K562 (cell line): ENCODE data around the gene BMP6. TPM values are rescaled to one million over a fixed set of nuclear protein-coding genes. Genes with fewer than 3 reads are reported as not detected.

Experiments
- ATAC-seq: fragments of 200-7000 bp; cut with Tn5 transposase; 3 replicates; pipeline ENCODE4 v1.9.1; 2020; ENCODE audit warnings: moderate library complexity
- BruUV-seq: library from RNA; stranded (reverse); fragments of 400-500 nt; replicated peaks from 2 replicates; lab custom pipeline; 2021; lab: Mats Ljungman, UMichigan
- CTCF ChIA-PET: fragments of 300-600 bp; formaldehyde crosslinking; extraction: SDS; loops from one replicate; lab custom pipeline; 2021; ENCODE audit warnings: low intra/inter-chr PET ratio; lab: Yijun Ruan, JAX
- POLR2A ChIA-PET: fragments of 300-600, 350-650 bp; sonication (Branson Sonifier 250); formaldehyde crosslinking; extraction: SDS; loops from one replicate; lab custom pipeline; 2021; ENCODE audit warnings: antibody characterized with exemption, inconsistent platforms; lab: Yijun Ruan, JAX
- DNase-seq, 4 experiments: peaks; one replicate each; pipeline versions ENCODE4 v3.0.0 to v3.0.0-alpha.2; 2011 to 2018; ENCODE audit warnings: low spot score in 3 of 4, mixed read lengths in 3 of 4; ENCODE audit errors: extremely low read depth in 1 of 4
- FAIRE-seq: peaks from 2 replicates; lab custom pipeline; 2011; peaks lifted over from hg19 to GRCh38; lab: Jason Lieb, UNC
- H2AFZ ChIP-seq: 2 replicates; pipeline ENCODE4 v1.6.0; 2011; ENCODE audit warnings: low read depth, low read length, control low read depth, inconsistent platforms
- H3K27ac ChIP-seq: fragments of 200-600 bp; 3 replicates; pipeline ENCODE4 v1.8.0; 2011; ENCODE audit warnings: low read depth, mild to moderate bottlenecking, control low read depth, inconsistent platforms, low read length, moderate library complexity, mixed read lengths; ENCODE audit errors: extremely low read depth
- H3K27me3 ChIP-seq, 2 experiments: fragments of 300-600 bp in 1 of 2; 2 replicates in 1 of 2; 3 replicates in 1 of 2; pipeline versions ENCODE4 v1.6.0 to v1.8.0; 2011; ENCODE audit warnings: inconsistent platforms in 2 of 2, low read length in 2 of 2, mild to moderate bottlenecking in 1 of 2, mixed read lengths in 1 of 2, moderate library complexity in 1 of 2; ENCODE audit not compliant: control insufficient read depth in 2 of 2, insufficient read depth in 2 of 2
- H3K36me3 ChIP-seq: fragments of 300-600 bp; 3 replicates; pipeline ENCODE4 v1.8.0; 2011; ENCODE audit warnings: mild to moderate bottlenecking, low read length, inconsistent platforms; ENCODE audit not compliant: control insufficient read depth, insufficient read depth
- H3K4me1 ChIP-seq, 2 experiments: fragments of 200-600 bp in 1 of 2; replicated peaks in 1 of 2; 2 replicates in 1 of 2; 3 replicates in 1 of 2; pipeline versions ENCODE4 v1.5.1 to v1.8.0; 2011; ENCODE audit warnings: inconsistent platforms in 2 of 2, low read length in 2 of 2, mild to moderate bottlenecking in 1 of 2, mixed read lengths in 1 of 2, moderate library complexity in 1 of 2; ENCODE audit not compliant: control insufficient read depth in 2 of 2, insufficient read depth in 2 of 2
- H3K4me2 ChIP-seq: 2 replicates; pipeline ENCODE4 v1.6.1; 2011; ENCODE audit warnings: low read length, control low read depth, inconsistent platforms, mixed read lengths; ENCODE audit not compliant: insufficient read depth
- H3K4me3 ChIP-seq: fragments of 200-600 bp; sonication (generic), shearing (Covaris generic); 2 replicates; pipeline ENCODE4 v1.5.1; 2016; ENCODE audit warnings: control low read depth, inconsistent platforms
- H3K79me2 ChIP-seq: fragments of 200-600 bp; 3 replicates; pipeline ENCODE4 v1.8.0; 2011; ENCODE audit warnings: low read length, inconsistent platforms; ENCODE audit not compliant: control insufficient read depth, insufficient read depth
- H3K9ac ChIP-seq, 2 experiments: 2 replicates each; pipeline versions ENCODE4 v1.6.0 to v1.6.1; 2011; ENCODE audit warnings: low read depth in 2 of 2, low read length in 2 of 2, control low read depth in 1 of 2, inconsistent platforms in 1 of 2, mild to moderate bottlenecking in 1 of 2, mixed read lengths in 1 of 2; ENCODE audit not compliant: insufficient read depth in 1 of 2
- H3K9me1 ChIP-seq: one replicate; pipeline ENCODE4 v1.6.0; 2011; ENCODE audit warnings: inconsistent platforms, mild to moderate bottlenecking, low read length, moderate library complexity; ENCODE audit not compliant: control insufficient read depth, insufficient read depth
- H3K9me3 ChIP-seq: replicated peaks from 2 replicates; pipeline ENCODE4 v1.5.1; 2011; ENCODE audit warnings: low read depth, low read length, inconsistent platforms; ENCODE audit not compliant: control insufficient read depth, insufficient read depth
- H4K20me1 ChIP-seq: replicated peaks from 2 replicates; pipeline ENCODE4 v1.6.1; 2011; ENCODE audit warnings: low read length, inconsistent platforms, mixed read lengths; ENCODE audit not compliant: control insufficient read depth, insufficient read depth
- ATF1 ChIP-seq, 2 experiments: fragments of 450-650 bp in 1 of 2; IDR thresholded peaks; 2 replicates each; pipeline ENCODE4 v1.6.1; 2016; ENCODE audit warnings: missing compliant biosample characterization in 1 of 2, missing genetic modification characterization in 1 of 2
- CBX8 ChIP-seq: fragments of 200-600 bp; sonication (generic); IDR thresholded peaks from 2 replicates; pipeline ENCODE4 v1.6.1; 2012; ENCODE audit warnings: borderline replicate concordance, mixed run types, low read depth, mild to moderate bottlenecking, moderate library complexity, mixed read lengths, low read length, control low read depth, inconsistent platforms; ENCODE audit not compliant: poor library complexity, severe bottlenecking; ENCODE audit errors: extremely low read depth
- EHMT2 ChIP-seq: fragments of 450-650 bp; IDR thresholded peaks from 2 replicates; pipeline ENCODE4 v1.6.1; 2018; ENCODE audit warnings: antibody characterized with exemption
- ETV5 ChIP-seq: sonication (generic); formaldehyde crosslinking; IDR thresholded peaks from 2 replicates; pipeline ENCODE4 v1.4.0; 2020; ENCODE audit warnings: low read depth, mild to moderate bottlenecking, missing genetic modification reagents
- GTF2A2 ChIP-seq: IDR thresholded peaks from 2 replicates; pipeline ENCODE4 v1.6.1; 2016; ENCODE audit warnings: mild to moderate bottlenecking, missing genetic modification characterization, missing compliant biosample characterization
- NFYB ChIP-seq: IDR thresholded peaks from 2 replicates; pipeline ENCODE4 v1.6.1; 2011; ENCODE audit warnings: mild to moderate bottlenecking, moderate library complexity; ENCODE audit not compliant: insufficient read length; ENCODE audit errors: extremely low read depth
- PML ChIP-seq: IDR thresholded peaks from 2 replicates; pipeline ENCODE4 v1.6.1; 2012; ENCODE audit warnings: low read length, inconsistent platforms
- PYGO2 ChIP-seq: fragments of 450-650 bp; IDR thresholded peaks from 2 replicates; pipeline ENCODE4 v1.6.1; 2016; ENCODE audit warnings: mild to moderate bottlenecking, missing genetic modification characterization, moderate library complexity, missing compliant biosample characterization
- RBM39 ChIP-seq: fragments of 200-400 bp; formaldehyde crosslinking; optimal IDR thresholded peaks from 2 replicates; pipeline ENCODE3; 2018; ENCODE audit warnings: low read depth, low read length
- SAFB2 ChIP-seq: fragments of 200-400 bp; formaldehyde crosslinking; IDR thresholded peaks from 2 replicates; pipeline ENCODE4 v1.6.1; 2018; ENCODE audit warnings: borderline replicate concordance, low read length, low read depth, moderate library complexity; ENCODE audit not compliant: severe bottlenecking
- SMARCB1 ChIP-seq: IDR thresholded peaks from 2 replicates; pipeline ENCODE4 v1.6.1; 2011; ENCODE audit warnings: improper control_type of control experiment, low read depth; ENCODE audit not compliant: insufficient read length
- XRCC4 ChIP-seq: IDR thresholded peaks from one replicate; pipeline ENCODE4 v1.6.1; 2011; ENCODE audit not compliant: insufficient read depth, insufficient read length; ENCODE audit errors: extremely low read depth
- ZNF23 ChIP-seq: fragments of 250-450 bp; sonication (Bioruptor Pico); IDR thresholded peaks from 2 replicates; pipeline ENCODE4 v1.4.0; 2020; ENCODE audit warnings: mild to moderate bottlenecking
- ZNF347 ChIP-seq: fragments of 450-650 bp; formaldehyde crosslinking; IDR thresholded peaks from 2 replicates; pipeline ENCODE4 v1.4.0; 2020; ENCODE audit warnings: low read depth, mild to moderate bottlenecking, moderate library complexity
- WGBS: fragments of 100-300 bp; shearing (Covaris generic); methylation state at CpG from one replicate; pipeline ENCODE4 v1.1.6; 2016; ENCODE audit warnings: low coverage, mixed read lengths; ENCODE audit not compliant: insufficient coverage; ENCODE audit errors: missing lambda C conversion rate; 5-methylcytosine and 5-hydroxymethylcytosine counted together
- in situ Hi-C: fragments of 300-500 bp; cut with MboI; formaldehyde crosslinking; loops from 4 replicates; pipeline ENCODE4 v1.15.0; 2018; ENCODE audit warnings: inconsistent platforms, mixed read lengths
- intact Hi-C: fragments of 100-400 bp; cut with micrococcal nuclease; formaldehyde crosslinking; loops from 2 replicates; pipeline ENCODE4 v1.14.2; 2022
- polyA plus RNA-seq, 8 experiments: library from polyadenylated mRNA; depleted of rRNA in 4 of 8; stranded (reverse) in 5 of 8; unstranded in 3 of 8; fragments of >200 nt; fragmentation: Nextera tagmentation in 2 of 8; fragmentation: Illumina TruSeq in 1 of 8; extraction: Ambion mirVana in 2 of 8; extraction: Trizol in 1 of 8; gene quantifications; 2 replicates each; pipeline versions ENCODE4 v1.2.1 to v1.2.3, GENCODE V29; 2011 to 2014; ENCODE audit warnings: inconsistent platforms in 1 of 8, missing spikeins in 1 of 8
- total RNA-seq, 7 experiments: library from RNA; depleted of rRNA in 6 of 7; stranded (reverse); fragments of >200 nt in 6 of 7; fragmentation: Illumina TruSeq in 2 of 7; extraction: Trizol in 2 of 7; gene quantifications; 2 replicates each; pipeline versions ENCODE4 v1.2.1 to v1.2.3, GENCODE V29; 2011 to 2021; ENCODE audit warnings: low replicate concordance in 1 of 7
- TF ChIP-seq, protein P1 (sequence below): fragments of 250-450 bp; sonication (Bioruptor Pico); IDR thresholded peaks from 2 replicates; pipeline ENCODE4 v1.8.0; 2021; ENCODE audit warnings: moderate library complexity, mild to moderate bottlenecking, inconsistent platforms
- TF ChIP-seq, protein P2 (sequence below), 2 experiments: IDR thresholded peaks; 2 replicates each; pipeline ENCODE4 v1.6.1; 2011; ENCODE audit warnings: borderline replicate concordance in 1 of 2, control low read depth in 1 of 2, low read depth in 1 of 2, low read length in 1 of 2, mild to moderate bottlenecking in 1 of 2, mixed read lengths in 1 of 2, moderate library complexity in 1 of 2; ENCODE audit not compliant: insufficient read depth in 1 of 2, insufficient read length in 1 of 2, poor library complexity in 1 of 2, severe bottlenecking in 1 of 2; ENCODE audit errors: extremely low read depth in 1 of 2
- TF ChIP-seq, protein P3 (sequence below): fragments of 200-800 bp; sonication (Bioruptor generic); IDR thresholded peaks from 2 replicates; pipeline ENCODE4 v1.6.1; 2017; ENCODE audit warnings: missing genetic modification characterization, missing compliant biosample characterization

Gene BMP6
- total and polyA plus RNA-seq, 9 of the 15 experiments (the other 6 are each of a cell fraction or from before 2014, with no cell fraction given): 0.01 to 0.13 (median 0.06) TPM; not detected in 3

DNA sequence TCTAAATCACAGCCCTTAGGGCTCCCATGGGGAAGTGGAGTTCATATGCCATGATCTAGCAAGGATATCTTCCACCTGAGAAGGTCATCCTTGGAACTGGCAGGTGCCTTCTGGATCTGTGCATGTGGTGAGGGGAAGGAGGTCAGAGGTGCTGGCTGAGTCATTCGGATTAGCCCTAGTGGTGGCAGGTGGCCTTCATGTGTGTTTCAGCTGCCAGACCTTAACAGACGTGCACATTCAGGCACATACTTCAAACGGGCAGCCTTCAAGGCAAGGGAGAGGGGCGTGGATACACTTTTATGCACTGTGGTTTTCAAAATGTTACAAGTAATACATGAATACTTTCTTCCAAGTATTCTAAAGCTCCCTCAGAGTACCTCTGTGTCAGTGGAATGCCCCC, 51.2 kb downstream of the BMP6 start:
- H3K36me3 ChIP-seq: no peaks in the 10 kb centered on the region
- no peaks in the 10 kb centered on the region for H3K9me3 ChIP-seq
- WGBS: 0% methylated on average over 4 of the region's 4 CpGs
- DNase-seq (no peak), FAIRE-seq (no peak), ATAC-seq (peak; percentile 58)
- H3K9me1 ChIP-seq: no peaks in the 10 kb centered on the region
- TF ChIP-seq, protein P1, sequence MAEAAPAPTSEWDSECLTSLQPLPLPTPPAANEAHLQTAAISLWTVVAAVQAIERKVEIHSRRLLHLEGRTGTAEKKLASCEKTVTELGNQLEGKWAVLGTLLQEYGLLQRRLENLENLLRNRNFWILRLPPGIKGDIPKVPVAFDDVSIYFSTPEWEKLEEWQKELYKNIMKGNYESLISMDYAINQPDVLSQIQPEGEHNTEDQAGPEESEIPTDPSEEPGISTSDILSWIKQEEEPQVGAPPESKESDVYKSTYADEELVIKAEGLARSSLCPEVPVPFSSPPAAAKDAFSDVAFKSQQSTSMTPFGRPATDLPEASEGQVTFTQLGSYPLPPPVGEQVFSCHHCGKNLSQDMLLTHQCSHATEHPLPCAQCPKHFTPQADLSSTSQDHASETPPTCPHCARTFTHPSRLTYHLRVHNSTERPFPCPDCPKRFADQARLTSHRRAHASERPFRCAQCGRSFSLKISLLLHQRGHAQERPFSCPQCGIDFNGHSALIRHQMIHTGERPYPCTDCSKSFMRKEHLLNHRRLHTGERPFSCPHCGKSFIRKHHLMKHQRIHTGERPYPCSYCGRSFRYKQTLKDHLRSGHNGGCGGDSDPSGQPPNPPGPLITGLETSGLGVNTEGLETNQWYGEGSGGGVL (CRISPR knock-in tag): no peak
- no peak for TF ChIP-seq SMARCB1
- TF ChIP-seq, protein P2, sequence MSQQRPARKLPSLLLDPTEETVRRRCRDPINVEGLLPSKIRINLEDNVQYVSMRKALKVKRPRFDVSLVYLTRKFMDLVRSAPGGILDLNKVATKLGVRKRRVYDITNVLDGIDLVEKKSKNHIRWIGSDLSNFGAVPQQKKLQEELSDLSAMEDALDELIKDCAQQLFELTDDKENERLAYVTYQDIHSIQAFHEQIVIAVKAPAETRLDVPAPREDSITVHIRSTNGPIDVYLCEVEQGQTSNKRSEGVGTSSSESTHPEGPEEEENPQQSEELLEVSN (IDR thresholded peaks at IDR 0.05; ENCODE audit: borderline replicate concordance in 1 of 2, extremely low read depth in 1 of 2, insufficient read depth in 1 of 2, insufficient read length in 1 of 2, low read depth in 1 of 2, low read length in 1 of 2, poor library complexity in 1 of 2, severe bottlenecking in 1 of 2): no peak
- TF ChIP-seq NFYB: no peak
- TF ChIP-seq GTF2A2: no peak
- TF ChIP-seq ATF1 (CRISPR knock-in tag; IDR thresholded peaks at IDR 0.05): no peak
- TF ChIP-seq ATF1 (tag; IDR thresholded peaks at IDR 0.05): no peak
- no peak for TF ChIP-seq PML
- no peak for TF ChIP-seq RBM39
- TF ChIP-seq ETV5: no peak
- TF ChIP-seq XRCC4: no peak
- no peak for TF ChIP-seq EHMT2
- no peak for TF ChIP-seq PYGO2 (tag)
- no peak for TF ChIP-seq ZNF347 (CRISPR knock-in tag)
- TF ChIP-seq ZNF23 (CRISPR knock-in tag): no peak
- no peak for TF ChIP-seq SAFB2
- TF ChIP-seq, protein P3, sequence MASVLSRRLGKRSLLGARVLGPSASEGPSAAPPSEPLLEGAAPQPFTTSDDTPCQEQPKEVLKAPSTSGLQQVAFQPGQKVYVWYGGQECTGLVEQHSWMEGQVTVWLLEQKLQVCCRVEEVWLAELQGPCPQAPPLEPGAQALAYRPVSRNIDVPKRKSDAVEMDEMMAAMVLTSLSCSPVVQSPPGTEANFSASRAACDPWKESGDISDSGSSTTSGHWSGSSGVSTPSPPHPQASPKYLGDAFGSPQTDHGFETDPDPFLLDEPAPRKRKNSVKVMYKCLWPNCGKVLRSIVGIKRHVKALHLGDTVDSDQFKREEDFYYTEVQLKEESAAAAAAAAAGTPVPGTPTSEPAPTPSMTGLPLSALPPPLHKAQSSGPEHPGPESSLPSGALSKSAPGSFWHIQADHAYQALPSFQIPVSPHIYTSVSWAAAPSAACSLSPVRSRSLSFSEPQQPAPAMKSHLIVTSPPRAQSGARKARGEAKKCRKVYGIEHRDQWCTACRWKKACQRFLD (CRISPR knock-in tag): no peak
- TF ChIP-seq CBX8: no peak
- intact Hi-C loops (no loop called here), in situ Hi-C loops (no loop called here)
- H3K79me2 ChIP-seq: no peaks in the 10 kb centered on the region
- H3K27me3 ChIP-seq: peaks cover 36 to 69% of the 10 kb centered on the region in 2 experiments
- H4K20me1 ChIP-seq: no peaks in the 10 kb centered on the region
- H2AFZ ChIP-seq: no peak overlapping the region
- no peaks in the 10 kb centered on the region for H3K4me1 ChIP-seq
- H3K4me2 ChIP-seq: no peak overlapping the region
- ChIA-PET CTCF (no interaction called here), POLR2A (interaction anchor here (0.8 kb wide), 1 partner anchor 9 kb away, joined by 3 read pairs; no protein-coding TSS in a partner anchor)
- no peak overlapping the region for H3K9ac ChIP-seq
- no TSS peak for BruUV-seq
- no peak overlapping the region for H3K27ac ChIP-seq
- H3K4me3 ChIP-seq: no peak overlapping the region
